ENCODE measurements around the gene SNAI3. TPM values are rescaled to one million over a fixed set of nuclear protein-coding genes. Genes with fewer than 3 reads are reported as not detected.

SNAI3 gene
- total and polyA plus RNA-seq, 12 donors, result 0.21 to 8.6 (median 1.3) TPM

GRCh38 chr16:88694221-88695087, 8.1 kb upstream of the SNAI3 start:
- H3K27ac ChIP-seq, result no peak overlapping the region
- TF ChIP-seq CTCF (IDR thresholded peaks at IDR 0.05), result no peak
- H3K4me3 ChIP-seq, result no peak overlapping the region
- WGBS, 2 donors, result 91 to 92% methylated on average over 37 of the region's 37 CpGs
- H3K36me3 ChIP-seq, result peaks cover 0 to 43% (median 25%) of the 10 kb centered on the region in 9 donors
- ATAC-seq, result no peak
- intact Hi-C loops (cut with DNase I), result no loop called here
- H3K27me3 ChIP-seq, result peaks cover 0 to 28% (median 15%) of the 10 kb centered on the region in 7 donors
- H3K9me3 ChIP-seq, result no peaks in the 10 kb centered on the region
- no peak for DNase-seq
- peaks cover 0 to 25% (median 0%) of the 10 kb centered on the region in 9 donors for H3K4me1 ChIP-seq

DNA sequence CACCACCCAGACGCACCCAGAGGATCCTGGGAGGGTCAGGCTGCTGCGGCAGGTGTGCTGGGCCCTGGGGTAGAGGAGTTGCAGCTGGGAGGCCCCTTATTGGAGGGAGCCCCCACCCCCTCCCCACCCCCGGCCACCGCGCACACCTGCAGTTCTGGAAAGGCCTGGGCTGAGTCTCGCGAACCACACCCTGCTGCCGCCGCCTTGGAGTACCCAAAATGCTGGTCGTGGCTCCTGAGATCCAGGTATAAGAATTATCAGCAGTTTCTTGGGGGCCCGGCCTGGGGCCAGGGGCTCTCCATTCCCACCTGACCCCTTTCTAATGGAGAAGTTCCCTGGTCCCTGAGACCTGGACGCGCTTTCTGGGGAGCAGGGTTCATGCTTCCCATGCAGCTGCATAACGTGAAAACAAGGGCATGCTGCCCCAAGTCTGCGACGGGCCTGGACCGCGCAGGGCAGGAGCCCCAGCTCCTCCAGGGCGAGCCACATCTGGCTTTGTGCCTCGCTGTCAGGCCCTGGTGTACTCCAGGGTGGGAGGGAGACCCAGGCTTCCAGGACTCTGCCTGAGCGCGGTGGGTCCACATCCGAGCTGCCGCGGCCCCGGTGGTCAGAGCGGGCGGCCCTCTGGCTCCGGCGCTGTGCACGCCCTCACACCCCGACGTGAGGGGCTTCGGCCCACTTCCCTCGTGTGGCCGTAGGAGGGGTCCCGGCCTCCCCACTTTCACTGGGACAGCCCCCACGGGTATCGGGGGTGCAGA, 7.3 kb upstream of the SNAI3 start:
- no peak for TF ChIP-seq CTCF (IDR thresholded peaks at IDR 0.05)
- no peak for DNase-seq
- peaks cover 0 to 23% (median 0%) of the 10 kb centered on the region in 9 donors for H3K4me1 ChIP-seq

DNA sequence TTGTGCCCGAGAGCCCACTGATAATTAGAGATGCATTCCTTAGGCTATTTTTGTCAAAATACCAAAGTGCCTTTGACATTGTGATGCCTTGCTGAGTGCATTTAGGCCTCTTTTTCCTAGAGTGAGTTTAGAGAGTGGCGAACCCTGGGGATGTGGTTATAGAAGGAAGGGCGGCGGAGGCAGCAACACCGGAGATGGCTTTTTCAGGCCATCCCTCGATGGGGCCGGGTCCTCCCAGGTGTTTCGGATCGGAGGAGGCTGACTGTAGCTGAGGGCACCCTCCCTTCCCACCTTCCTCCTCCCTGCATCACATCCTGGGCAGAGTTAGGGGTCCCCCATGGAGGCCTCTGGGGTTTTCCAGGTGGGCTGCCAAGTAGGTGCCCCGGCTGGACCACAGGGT, 6.6 kb upstream of the SNAI3 start:
- DNase-seq, result no peak
- peaks cover 0 to 23% (median 6%) of the 10 kb centered on the region in 9 donors for H3K4me1 ChIP-seq
- 83 to 86% methylated on average over 10 of the region's 10 CpGs for WGBS, 2 donors
- peaks cover 0 to 42% (median 28%) of the 10 kb centered on the region in 7 donors for H3K27me3 ChIP-seq
- no peak for ATAC-seq
- no peaks in the 10 kb centered on the region for H3K9me3 ChIP-seq
- H3K36me3 ChIP-seq, result peaks cover 0 to 27% (median 15%) of the 10 kb centered on the region in 9 donors
- intact Hi-C loops (cut with DNase I), result no loop called here
- no peak for TF ChIP-seq CTCF (IDR thresholded peaks at IDR 0.05)
- no peak overlapping the region for H3K4me3 ChIP-seq
- peak overlapping the region in 1 of 10 donors; percentile 14 for H3K27ac ChIP-seq

More for the DNA sequence above, 7.3 kb upstream of the SNAI3 start:
- H3K27me3 ChIP-seq, result peaks cover 0 to 35% (median 21%) of the 10 kb centered on the region in 7 donors
- ATAC-seq, result no peak
- H3K4me3 ChIP-seq, result no peak overlapping the region
- peaks cover 0 to 34% (median 22%) of the 10 kb centered on the region in 9 donors for H3K36me3 ChIP-seq
- intact Hi-C loops (cut with DNase I), result no loop called here
- H3K9me3 ChIP-seq, result no peaks in the 10 kb centered on the region
- H3K27ac ChIP-seq, result peak overlapping the region in 1 of 10 donors; percentile 14
- 91 to 92% methylated on average over 39 of the region's 39 CpGs for WGBS, 2 donors

- peaks cover 0 to 19% (median 6%) of the 10 kb centered on the region in 9 donors for H3K36me3 ChIP-seq
- peaks cover 0 to 48% (median 30%) of the 10 kb centered on the region in 7 donors for H3K27me3 ChIP-seq
- H3K27ac ChIP-seq, result peak overlapping the region in 1 of 10 donors; percentile 64
- DNase-seq, result no peak
- ATAC-seq, result peak in 4 of 8 donors; percentile 12 to 30 (median 17)
- H3K4me1 ChIP-seq, result peaks cover 0 to 26% (median 8%) of the 10 kb centered on the region in 9 donors
- intact Hi-C loops (cut with DNase I), result no loop called here
- H3K4me3 ChIP-seq, result no peak overlapping the region
- WGBS, 2 donors, result 83 to 86% methylated on average over 26 of the region's 26 CpGs
- no peak for TF ChIP-seq CTCF (IDR thresholded peaks at IDR 0.05)
- H3K9me3 ChIP-seq, result no peaks in the 10 kb centered on the region
Observed at GRCh38 chr16:88691924-88692560, 5.7 kb upstream of the SNAI3 start.
